K562 (cell line): Measurements from ENCODE around the gene MPDZ. TPM values are rescaled to one million over a fixed set of nuclear protein-coding genes. Genes with fewer than 3 reads are reported as not detected.

ENCODE experiments used
- BRCA1 ChIP-seq, 2 experiments: fragments of 450-650 bp in 1 of 2; sonication (generic) in 1 of 2; formaldehyde crosslinking in 1 of 2; IDR thresholded peaks; 2 replicates each; pipeline versions ENCODE4 v1.5.0 to v1.6.1; 2017 to 2020; ENCODE audit warnings: mild to moderate bottlenecking in 1 of 2, missing genetic modification reagents in 1 of 2
- CHCHD3 ChIP-seq: fragments of 250-450 bp; sonication (Bioruptor Pico); IDR thresholded peaks from 2 replicates; pipeline ENCODE4 v2.1.2; 2022; ENCODE audit warnings: mild to moderate bottlenecking
- MBD1 ChIP-seq: fragments of 250-450 bp; sonication (Bioruptor Pico); IDR thresholded peaks from 2 replicates; pipeline ENCODE4 v1.8.0; 2022; ENCODE audit warnings: inconsistent platforms
- POLR2G ChIP-seq: fragments of 200-400 bp; formaldehyde crosslinking; IDR thresholded peaks from 2 replicates; pipeline ENCODE4 v1.6.1; 2017; ENCODE audit warnings: low read depth, mild to moderate bottlenecking, antibody characterized with exemption, low read length, moderate library complexity
- SMAD3 ChIP-seq: fragments of 450-650 bp; formaldehyde crosslinking; conservative IDR thresholded peaks from 2 replicates; pipeline ENCODE4 v1.4.0; 2020; ENCODE audit warnings: mild to moderate bottlenecking
- ZBTB8A ChIP-seq: fragments of 450-650 bp; IDR thresholded peaks from 2 replicates; pipeline ENCODE4 v1.6.1; 2018; ENCODE audit warnings: mild to moderate bottlenecking, moderate library complexity; ENCODE audit not compliant: partially characterized antibody
- ZNF217 ChIP-seq: sonication (generic); formaldehyde crosslinking; IDR thresholded peaks from 2 replicates; pipeline ENCODE4 v1.8.0; 2022; ENCODE audit warnings: mild to moderate bottlenecking, missing genetic modification reagents
- ZNF695 ChIP-seq: fragments of 450-650 bp; formaldehyde crosslinking; IDR thresholded peaks from 2 replicates; pipeline ENCODE4 v1.4.0; 2020; ENCODE audit warnings: mild to moderate bottlenecking, moderate library complexity
- polyA plus RNA-seq, 8 experiments: library from polyadenylated mRNA; depleted of rRNA in 4 of 8; stranded (reverse) in 5 of 8; unstranded in 3 of 8; fragments of >200 nt; fragmentation: Nextera tagmentation in 2 of 8; fragmentation: Illumina TruSeq in 1 of 8; extraction: Ambion mirVana in 2 of 8; extraction: Trizol in 1 of 8; gene quantifications; 2 replicates each; pipeline versions ENCODE4 v1.2.1 to v1.2.3, GENCODE V29; 2011 to 2014; ENCODE audit warnings: inconsistent platforms in 1 of 8, missing spikeins in 1 of 8
- total RNA-seq, 7 experiments: library from RNA; depleted of rRNA in 6 of 7; stranded (reverse); fragments of >200 nt in 6 of 7; fragmentation: Illumina TruSeq in 2 of 7; extraction: Trizol in 2 of 7; gene quantifications; 2 replicates each; pipeline versions ENCODE4 v1.2.1 to v1.2.3, GENCODE V29; 2011 to 2021; ENCODE audit warnings: low replicate concordance in 1 of 7
- TF ChIP-seq, protein P1 (sequence below): fragments of 250-450 bp; sonication (Bioruptor Pico); IDR thresholded peaks from 2 replicates; pipeline ENCODE4 v1.4.0; 2020; ENCODE audit warnings: mild to moderate bottlenecking, moderate library complexity, borderline replicate concordance
- TF ChIP-seq, protein P2 (sequence below): sonication (generic); formaldehyde crosslinking; IDR thresholded peaks from 2 replicates; pipeline ENCODE4 v1.9.0; 2022; ENCODE audit warnings: mild to moderate bottlenecking, missing genetic modification reagents
- TF ChIP-seq, protein P3 (sequence below): conservative IDR thresholded peaks from 2 replicates; pipeline ENCODE4 v1.6.1; 2011; ENCODE audit warnings: low read depth, mild to moderate bottlenecking, low read length; ENCODE audit not compliant: control insufficient read depth
- TF ChIP-seq, protein P4 (sequence below): fragments of 200-800 bp; sonication (Bioruptor generic); IDR thresholded peaks from 2 replicates; pipeline ENCODE4 v1.6.1; 2017; ENCODE audit warnings: missing genetic modification characterization, missing compliant biosample characterization
- TF ChIP-seq, protein P5 (sequence below): fragments of 250-450 bp; sonication (Bioruptor Pico); IDR thresholded peaks from 2 replicates; pipeline ENCODE4 v1.4.0; 2020
- TF ChIP-seq, protein P6 (sequence below): fragments of 250-450 bp; sonication (Bioruptor Pico); IDR thresholded peaks from 2 replicates; pipeline ENCODE4 v1.8.0; 2021; ENCODE audit warnings: moderate library complexity, mild to moderate bottlenecking, inconsistent platforms
- TF ChIP-seq, protein P7 (sequence below), 2 experiments: IDR thresholded peaks; 2 replicates each; pipeline ENCODE4 v1.6.1; 2011; ENCODE audit warnings: borderline replicate concordance in 1 of 2, control low read depth in 1 of 2, low read depth in 1 of 2, low read length in 1 of 2, mild to moderate bottlenecking in 1 of 2, mixed read lengths in 1 of 2, moderate library complexity in 1 of 2; ENCODE audit not compliant: insufficient read depth in 1 of 2, insufficient read length in 1 of 2, poor library complexity in 1 of 2, severe bottlenecking in 1 of 2; ENCODE audit errors: extremely low read depth in 1 of 2

Gene MPDZ
- total and polyA plus RNA-seq, 9 of the 15 experiments (the other 6 are each of a cell fraction or from before 2014, with no cell fraction given): 3.9 to 13.2 (median 5.7) TPM

DNA sequence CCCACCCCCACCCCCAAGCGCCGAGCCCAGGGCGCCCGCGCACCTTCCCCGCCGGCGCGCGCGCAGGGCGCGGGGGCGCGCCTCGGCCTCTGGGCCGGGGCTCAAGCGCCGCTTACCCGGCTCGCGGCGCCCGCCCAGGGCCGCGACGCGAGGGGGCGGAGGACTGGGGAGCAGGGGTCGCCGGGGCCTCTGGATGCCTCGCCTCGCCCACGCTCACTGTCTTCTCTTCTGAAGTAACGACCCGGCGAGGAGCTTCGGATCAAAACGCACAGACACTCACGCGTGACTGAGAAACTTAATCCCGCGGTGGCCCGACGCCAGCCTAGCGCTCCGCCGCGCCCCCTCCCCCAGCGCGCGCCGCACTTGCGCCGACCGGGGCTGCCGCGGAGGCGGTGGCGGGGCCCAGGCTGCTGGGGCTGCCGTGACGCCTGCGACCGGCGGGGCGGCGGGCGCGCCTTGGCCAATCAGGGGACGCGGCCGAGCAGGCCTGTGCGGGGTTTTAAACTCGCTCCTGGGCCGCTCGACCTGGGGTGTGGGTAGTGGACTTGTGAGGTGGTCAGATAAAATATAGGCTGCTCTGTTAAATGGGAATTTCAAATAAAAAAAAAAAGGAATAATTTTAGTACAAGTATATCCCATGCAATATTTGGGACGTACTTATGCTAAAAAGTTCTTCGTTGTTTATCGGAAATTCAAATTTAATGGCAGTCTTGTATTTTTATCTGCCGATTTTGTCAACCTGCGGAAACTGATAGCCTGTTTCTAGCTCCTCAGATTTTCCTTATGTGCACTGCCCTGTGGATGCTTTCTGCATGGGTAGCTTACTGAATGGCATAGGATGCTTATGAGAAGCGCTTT, at the start of gene MPDZ (continued):
- TF ChIP-seq, protein P1, sequence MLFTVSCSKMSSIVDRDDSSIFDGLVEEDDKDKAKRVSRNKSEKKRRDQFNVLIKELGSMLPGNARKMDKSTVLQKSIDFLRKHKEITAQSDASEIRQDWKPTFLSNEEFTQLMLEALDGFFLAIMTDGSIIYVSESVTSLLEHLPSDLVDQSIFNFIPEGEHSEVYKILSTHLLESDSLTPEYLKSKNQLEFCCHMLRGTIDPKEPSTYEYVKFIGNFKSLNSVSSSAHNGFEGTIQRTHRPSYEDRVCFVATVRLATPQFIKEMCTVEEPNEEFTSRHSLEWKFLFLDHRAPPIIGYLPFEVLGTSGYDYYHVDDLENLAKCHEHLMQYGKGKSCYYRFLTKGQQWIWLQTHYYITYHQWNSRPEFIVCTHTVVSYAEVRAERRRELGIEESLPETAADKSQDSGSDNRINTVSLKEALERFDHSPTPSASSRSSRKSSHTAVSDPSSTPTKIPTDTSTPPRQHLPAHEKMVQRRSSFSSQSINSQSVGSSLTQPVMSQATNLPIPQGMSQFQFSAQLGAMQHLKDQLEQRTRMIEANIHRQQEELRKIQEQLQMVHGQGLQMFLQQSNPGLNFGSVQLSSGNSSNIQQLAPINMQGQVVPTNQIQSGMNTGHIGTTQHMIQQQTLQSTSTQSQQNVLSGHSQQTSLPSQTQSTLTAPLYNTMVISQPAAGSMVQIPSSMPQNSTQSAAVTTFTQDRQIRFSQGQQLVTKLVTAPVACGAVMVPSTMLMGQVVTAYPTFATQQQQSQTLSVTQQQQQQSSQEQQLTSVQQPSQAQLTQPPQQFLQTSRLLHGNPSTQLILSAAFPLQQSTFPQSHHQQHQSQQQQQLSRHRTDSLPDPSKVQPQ (CRISPR knock-in tag): no peak
- no peak for TF ChIP-seq MBD1 (CRISPR knock-in tag)
- TF ChIP-seq, protein P2, sequence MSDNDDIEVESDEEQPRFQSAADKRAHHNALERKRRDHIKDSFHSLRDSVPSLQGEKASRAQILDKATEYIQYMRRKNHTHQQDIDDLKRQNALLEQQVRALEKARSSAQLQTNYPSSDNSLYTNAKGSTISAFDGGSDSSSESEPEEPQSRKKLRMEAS (CRISPR knock-in tag): no peak
- no peak for TF ChIP-seq SMAD3 (CRISPR knock-in tag)
- TF ChIP-seq BRCA1 (IDR thresholded peaks at IDR 0.05): no peak
- TF ChIP-seq BRCA1 (CRISPR knock-in tag; IDR thresholded peaks at IDR 0.05): no peak
- TF ChIP-seq, protein P3, sequence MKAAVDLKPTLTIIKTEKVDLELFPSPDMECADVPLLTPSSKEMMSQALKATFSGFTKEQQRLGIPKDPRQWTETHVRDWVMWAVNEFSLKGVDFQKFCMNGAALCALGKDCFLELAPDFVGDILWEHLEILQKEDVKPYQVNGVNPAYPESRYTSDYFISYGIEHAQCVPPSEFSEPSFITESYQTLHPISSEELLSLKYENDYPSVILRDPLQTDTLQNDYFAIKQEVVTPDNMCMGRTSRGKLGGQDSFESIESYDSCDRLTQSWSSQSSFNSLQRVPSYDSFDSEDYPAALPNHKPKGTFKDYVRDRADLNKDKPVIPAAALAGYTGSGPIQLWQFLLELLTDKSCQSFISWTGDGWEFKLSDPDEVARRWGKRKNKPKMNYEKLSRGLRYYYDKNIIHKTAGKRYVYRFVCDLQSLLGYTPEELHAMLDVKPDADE: no peak
- TF ChIP-seq, protein P4, sequence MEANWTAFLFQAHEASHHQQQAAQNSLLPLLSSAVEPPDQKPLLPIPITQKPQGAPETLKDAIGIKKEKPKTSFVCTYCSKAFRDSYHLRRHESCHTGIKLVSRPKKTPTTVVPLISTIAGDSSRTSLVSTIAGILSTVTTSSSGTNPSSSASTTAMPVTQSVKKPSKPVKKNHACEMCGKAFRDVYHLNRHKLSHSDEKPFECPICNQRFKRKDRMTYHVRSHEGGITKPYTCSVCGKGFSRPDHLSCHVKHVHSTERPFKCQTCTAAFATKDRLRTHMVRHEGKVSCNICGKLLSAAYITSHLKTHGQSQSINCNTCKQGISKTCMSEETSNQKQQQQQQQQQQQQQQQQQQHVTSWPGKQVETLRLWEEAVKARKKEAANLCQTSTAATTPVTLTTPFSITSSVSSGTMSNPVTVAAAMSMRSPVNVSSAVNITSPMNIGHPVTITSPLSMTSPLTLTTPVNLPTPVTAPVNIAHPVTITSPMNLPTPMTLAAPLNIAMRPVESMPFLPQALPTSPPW (CRISPR knock-in tag): peak; percentile 82
- TF ChIP-seq, protein P5, sequence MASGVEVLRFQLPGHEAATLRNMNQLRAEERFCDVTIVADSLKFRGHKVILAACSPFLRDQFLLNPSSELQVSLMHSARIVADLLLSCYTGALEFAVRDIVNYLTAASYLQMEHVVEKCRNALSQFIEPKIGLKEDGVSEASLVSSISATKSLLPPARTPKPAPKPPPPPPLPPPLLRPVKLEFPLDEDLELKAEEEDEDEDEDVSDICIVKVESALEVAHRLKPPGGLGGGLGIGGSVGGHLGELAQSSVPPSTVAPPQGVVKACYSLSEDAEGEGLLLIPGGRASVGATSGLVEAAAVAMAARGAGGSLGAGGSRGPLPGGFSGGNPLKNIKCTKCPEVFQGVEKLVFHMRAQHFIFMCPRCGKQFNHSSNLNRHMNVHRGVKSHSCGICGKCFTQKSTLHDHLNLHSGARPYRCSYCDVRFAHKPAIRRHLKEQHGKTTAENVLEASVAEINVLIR (CRISPR knock-in tag): no peak
- TF ChIP-seq, protein P6, sequence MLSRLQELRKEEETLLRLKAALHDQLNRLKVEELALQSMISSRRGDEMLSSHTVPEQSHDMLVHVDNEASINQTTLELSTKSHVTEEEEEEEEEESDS (CRISPR knock-in tag): no peak
- TF ChIP-seq ZNF217 (CRISPR knock-in tag): no peak
- TF ChIP-seq, protein P7, sequence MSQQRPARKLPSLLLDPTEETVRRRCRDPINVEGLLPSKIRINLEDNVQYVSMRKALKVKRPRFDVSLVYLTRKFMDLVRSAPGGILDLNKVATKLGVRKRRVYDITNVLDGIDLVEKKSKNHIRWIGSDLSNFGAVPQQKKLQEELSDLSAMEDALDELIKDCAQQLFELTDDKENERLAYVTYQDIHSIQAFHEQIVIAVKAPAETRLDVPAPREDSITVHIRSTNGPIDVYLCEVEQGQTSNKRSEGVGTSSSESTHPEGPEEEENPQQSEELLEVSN (IDR thresholded peaks at IDR 0.05; ENCODE audit: borderline replicate concordance in 1 of 2, extremely low read depth in 1 of 2, insufficient read depth in 1 of 2, insufficient read length in 1 of 2, low read depth in 1 of 2, low read length in 1 of 2, poor library complexity in 1 of 2, severe bottlenecking in 1 of 2): peak in 1 of 2 experiments; percentile 44
- no peak for TF ChIP-seq ZBTB8A
- no peak for TF ChIP-seq CHCHD3
- TF ChIP-seq ZNF695 (CRISPR knock-in tag): no peak
- TF ChIP-seq POLR2G: peak; percentile 77
